Adrenal gland (tissue), 12 donors: ENCODE measurements around the gene CCL1. TPM values are rescaled to one million over a fixed set of nuclear protein-coding genes. Genes with fewer than 3 reads are reported as not detected.

Experiments
- DNase-seq, 7 donors: peaks; one replicate each; pipeline ENCODE4 v3.0.0-alpha.2; 2019 to 2020
- H3K27ac ChIP-seq, 5 donors: fragments of 200-600 bp; sonication (generic) in 4 of 5; 1 replicate in 3 of 5; 2 replicates in 2 of 5; pipeline versions ENCODE4 v1.5.1 to v1.8.0; 2016 to 2020; ENCODE audit warnings: mild to moderate bottlenecking in 1 of 5
- H3K27me3 ChIP-seq: fragments of 200-600 bp; 2 replicates; pipeline ENCODE4 v1.8.0; 2021
- H3K36me3 ChIP-seq, 2 donors: fragments of 200-600 bp; replicated peaks in 1 of 2; 1 replicate in 1 of 2; 2 replicates in 1 of 2; pipeline versions ENCODE4 v1.5.1 to v1.8.0; 2018 to 2022
- H3K4me1 ChIP-seq, 2 donors: fragments of 200-600 bp; replicated peaks in 1 of 2; 1 replicate in 1 of 2; 2 replicates in 1 of 2; pipeline versions ENCODE4 v1.5.1 to v1.8.0; 2018 to 2021
- H3K4me3 ChIP-seq, 4 donors: fragments of 200-600 bp; sonication (generic) in 3 of 4; one replicate each; pipeline ENCODE4 v1.5.1; 2016 to 2018
- H3K9me3 ChIP-seq, 3 donors: fragments of 200-600 bp; sonication (generic) in 1 of 3; replicated peaks in 1 of 3; 1 replicate in 2 of 3; 2 replicates in 1 of 3; pipeline versions ENCODE4 v1.5.1 to v1.8.0; 2016 to 2021
- CTCF ChIP-seq, 6 experiments: fragments of 450-650 bp in 4 of 6; fragments of 200-600 bp in 2 of 6; sonication (generic) in 1 of 6; IDR thresholded peaks; 1 replicate in 5 of 6; 2 replicates in 1 of 6; pipeline versions ENCODE4 v1.5.1 to v1.8.0; 2016 to 2021; ENCODE audit warnings: antibody characterized with exemption in 6 of 6, mild to moderate bottlenecking in 2 of 6, moderate library complexity in 1 of 6
- POLR2A ChIP-seq, 2 donors: fragments of 450-650 bp; IDR thresholded peaks; one replicate each; pipeline ENCODE4 v1.6.1; 2017; ENCODE audit warnings: antibody characterized with exemption in 2 of 2, mild to moderate bottlenecking in 2 of 2, moderate library complexity in 1 of 2
- WGBS, 4 donors: extraction: QIAGEN DNeasy Blood & Tissue Kit in 2 of 4; methylation state at CpG; one replicate each; pipeline versions ENCODE4 v1.1.5 to v1.1.7; 2013 to 2017; 5-methylcytosine and 5-hydroxymethylcytosine counted together
- intact Hi-C, 2 donors: fragments of 100-400 bp; cut with DNase I; formaldehyde crosslinking; loops; one replicate each; pipeline versions ENCODE4 v1.14.1 to v1.15.0; 2022 to 2023
- polyA plus RNA-seq, 3 donors: library from polyadenylated mRNA; stranded (reverse); fragments of 200-250 nt in 2 of 3; fragments of 350-450 nt in 1 of 3; fragmentation: Illumina TruSeq in 1 of 3; extraction: RNeasy Lipid Tissue Mini Kit (QIAGEN cat#74804) in 1 of 3; gene quantifications; one replicate each; pipeline ENCODE4 v1.2.3, GENCODE V29; 2013 to 2014
- total RNA-seq, 9 donors: library from RNA; depleted of rRNA in 4 of 9; stranded (reverse); fragments of >200 nt in 4 of 9; fragments of 120-200 nt in 1 of 9; fragmentation: NEBNext Ultra II Directional in 1 of 9; extraction: Animal tissue kit (Norgen Biotek cat#: 25700) in 1 of 9; gene quantifications; one replicate each; pipeline versions ENCODE4 v1.1.0 to v1.2.4, GENCODE V29; 2013 to 2023
- donor health status: healthy with polysubstance abuse.
- donor health status: Bipolar disorder and iron deficiency.
- donor health status: DM: yes; HTN: yes; CAD: no.
- donor health status: DM: no; HTN: no; CAD: no.
- donor health status: DM: no; HTN: no; CAD: no.
- donor health status: DM: yes; HTN: yes; CAD: no.

Gene CCL1
- total and polyA plus RNA-seq, 12 donors: not detected

GRCh38 chr17:34399725-34400124, 36.7 kb upstream of the CCL1 start:
- 51 to 67% (median 54%) methylated on average over 1 of the region's 1 CpG for whole genome bisulfite sequencing, 4 donors

GRCh38 chr17:34398990-34399389, 36.0 kb upstream of the CCL1 start:
- TF ChIP-seq CTCF (IDR thresholded peaks at IDR 0.05) (no peak), POLR2A (IDR thresholded peaks at IDR 0.05) (no peak)
- WGBS, 4 donors: 22 to 57% (median 44%) methylated on average over 2 of the region's 2 CpGs
- intact Hi-C loops: no loop called here
- Histone ChIP-seq H3K27me3 (no peaks in the 10 kb centered on the region), H3K36me3 (no peaks in the 10 kb centered on the region), H3K9me3 (no peaks in the 10 kb centered on the region), H3K4me1 (no peaks in the 10 kb centered on the region), H3K4me3 (no peak overlapping the region), H3K27ac (no peak overlapping the region)
- no peak for DNase-seq

More at GRCh38 chr17:34399725-34400124, 36.7 kb upstream of the CCL1 start:
- no peaks in the 10 kb centered on the region for H3K27me3 ChIP-seq
- TF ChIP-seq POLR2A (IDR thresholded peaks at IDR 0.05): no peak
- TF ChIP-seq CTCF (IDR thresholded peaks at IDR 0.05): no peak
- H3K9me3 ChIP-seq: no peaks in the 10 kb centered on the region
- no peak for DNase-seq
- intact Hi-C loops: no loop called here
- no peak overlapping the region for H3K4me3 ChIP-seq
- H3K4me1 ChIP-seq: no peaks in the 10 kb centered on the region
- H3K27ac ChIP-seq: no peak overlapping the region
- H3K36me3 ChIP-seq: no peaks in the 10 kb centered on the region

- Histone ChIP-seq H3K27ac (no peak overlapping the region), H3K4me1 (no peaks in the 10 kb centered on the region), H3K4me3 (no peak overlapping the region), H3K36me3 (no peaks in the 10 kb centered on the region), H3K9me3 (no peaks in the 10 kb centered on the region), H3K27me3 (no peaks in the 10 kb centered on the region)
- DNase-seq: no peak
- no peak for TF ChIP-seq POLR2A (IDR thresholded peaks at IDR 0.05)
- intact Hi-C loops: no loop called here
Measured at GRCh38 chr17:34397265-34397664, 34.2 kb upstream of the CCL1 start.

- H3K36me3 ChIP-seq: no peaks in the 10 kb centered on the region
- no peaks in the 10 kb centered on the region for H3K4me1 ChIP-seq
- TF ChIP-seq CTCF (IDR thresholded peaks at IDR 0.05) (no peak), POLR2A (IDR thresholded peaks at IDR 0.05) (no peak)
- no peak for DNase-seq
- 68 to 76% (median 74%) methylated on average over 3 of the region's 3 CpGs for WGBS, 4 donors
- H3K27me3 ChIP-seq: no peaks in the 10 kb centered on the region
- no peak overlapping the region for H3K27ac ChIP-seq
- no peaks in the 10 kb centered on the region for H3K9me3 ChIP-seq
- no peak overlapping the region for H3K4me3 ChIP-seq
- intact Hi-C loops: no loop called here
Measured at GRCh38 chr17:34393401-34393800, 30.4 kb upstream of the CCL1 start.

- DNase-seq: no peak
- no peaks in the 10 kb centered on the region for H3K36me3 ChIP-seq
- H3K4me3 ChIP-seq: no peak overlapping the region
- H3K9me3 ChIP-seq: no peaks in the 10 kb centered on the region
- WGBS, 4 donors: 76 to 83% (median 80%) methylated on average over 2 of the region's 2 CpGs
- H3K27ac ChIP-seq: no peak overlapping the region
- H3K27me3 ChIP-seq: no peaks in the 10 kb centered on the region
- H3K4me1 ChIP-seq: no peaks in the 10 kb centered on the region
- intact Hi-C loops: no loop called here
- TF ChIP-seq POLR2A (IDR thresholded peaks at IDR 0.05) (no peak), CTCF (IDR thresholded peaks at IDR 0.05) (no peak)
Measured at GRCh38 chr17:34391241-34391640, 28.2 kb upstream of the CCL1 start.
